NT2/D1 (cell line): ENCODE measurements around the gene COX8A.

Experiments
- SUZ12 ChIP-seq: IDR thresholded peaks from 2 replicates; pipeline ENCODE4 v1.6.1; 2011; ENCODE audit not compliant: insufficient read length, insufficient read depth; ENCODE audit errors: extremely low read depth
- YY1 ChIP-seq: IDR thresholded peaks from 2 replicates; pipeline ENCODE4 v1.6.1; 2011; ENCODE audit not compliant: insufficient read length, insufficient read depth
- ZNF274 ChIP-seq: IDR thresholded peaks from 2 replicates; pipeline ENCODE4 v1.6.1; 2011; ENCODE audit warnings: mild to moderate bottlenecking, low read depth, low read length

DNA sequence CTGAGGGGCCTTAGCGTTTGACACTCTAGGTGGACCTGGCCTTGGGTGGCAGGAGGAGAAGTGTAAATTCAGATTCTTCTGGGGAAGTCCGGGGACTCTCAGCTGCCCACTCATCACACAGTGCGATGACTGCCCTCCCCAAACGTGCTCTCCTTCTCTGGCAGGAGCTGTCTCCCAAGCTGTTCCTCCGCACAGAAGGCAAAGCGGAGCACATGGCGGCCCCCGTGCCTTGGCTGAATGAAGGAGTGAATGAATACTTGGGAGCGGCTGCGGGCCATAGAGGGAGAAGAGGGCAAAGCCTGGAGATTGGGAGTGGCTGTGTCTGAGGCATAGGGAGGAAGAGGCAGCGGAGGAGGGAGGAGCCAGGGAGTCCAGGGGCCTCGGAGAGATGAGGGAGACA is 42.5 kb upstream of the COX8A start:
- TF ChIP-seq YY1 (no peak), SUZ12 (no peak), ZNF274 (no peak)
